Ramos (cell line): ENCODE results near the gene ISM2.

Experiments
- in situ Hi-C: fragments of 300-500 bp; cut with MboI; formaldehyde crosslinking; loops from one replicate; pipeline ENCODE4 v1.14.3; 2022; ENCODE audit warnings: low sequenced_read_pairs; ENCODE audit not compliant: unreplicated experiment

Gene ISM2

GRCh38 chr14:77470224-77470870 lies 28.3 kb downstream of the ISM2 start:
- in situ Hi-C loops: no loop called here

DNA sequence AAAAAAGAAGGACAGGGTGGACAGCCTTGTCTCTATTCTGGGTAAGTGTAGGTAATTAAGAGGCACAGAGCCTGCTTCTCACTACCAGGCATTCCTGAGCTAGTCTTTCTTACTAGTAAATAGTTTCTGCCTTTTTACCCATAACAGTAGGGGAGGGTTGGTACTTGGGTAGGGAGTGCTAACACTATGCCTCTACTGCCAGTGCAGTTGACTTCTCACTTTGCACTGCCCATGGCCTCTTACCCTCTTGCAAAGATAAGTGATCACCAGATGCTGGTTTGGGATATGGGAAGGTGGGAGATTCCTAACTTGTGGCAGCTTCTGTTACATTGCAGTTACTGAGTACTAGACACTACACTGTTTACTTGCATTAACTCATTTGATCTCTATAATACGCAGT lies 29.1 kb downstream of the ISM2 start:
- in situ Hi-C loops: loop anchor here (10.0 kb wide), 1 partner anchor 245 kb away; no protein-coding TSS in a partner anchor

DNA sequence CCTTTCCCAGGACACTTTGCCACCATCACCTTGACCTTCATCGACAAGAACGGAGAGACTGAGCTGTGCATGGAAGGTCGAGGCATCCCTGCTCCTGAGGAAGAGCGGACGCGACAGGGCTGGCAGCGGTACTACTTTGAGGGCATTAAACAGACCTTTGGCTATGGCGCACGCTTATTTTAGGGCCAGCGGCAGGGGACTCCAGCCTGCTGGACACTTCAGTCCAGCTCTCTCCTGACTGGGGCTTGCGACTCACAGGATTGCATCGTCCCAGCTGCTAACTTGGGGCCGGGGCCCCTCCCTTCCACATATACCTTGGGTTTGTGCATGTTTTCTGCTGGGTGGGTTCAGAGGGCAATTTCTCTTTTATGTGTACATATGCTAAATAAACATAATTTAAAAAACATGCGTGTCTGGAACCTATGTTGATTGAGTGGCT lies 29.5 kb downstream of the ISM2 start:
- in situ Hi-C loops: loop anchor here (10.0 kb wide), 1 partner anchor 246 kb away; no protein-coding TSS in a partner anchor

DNA sequence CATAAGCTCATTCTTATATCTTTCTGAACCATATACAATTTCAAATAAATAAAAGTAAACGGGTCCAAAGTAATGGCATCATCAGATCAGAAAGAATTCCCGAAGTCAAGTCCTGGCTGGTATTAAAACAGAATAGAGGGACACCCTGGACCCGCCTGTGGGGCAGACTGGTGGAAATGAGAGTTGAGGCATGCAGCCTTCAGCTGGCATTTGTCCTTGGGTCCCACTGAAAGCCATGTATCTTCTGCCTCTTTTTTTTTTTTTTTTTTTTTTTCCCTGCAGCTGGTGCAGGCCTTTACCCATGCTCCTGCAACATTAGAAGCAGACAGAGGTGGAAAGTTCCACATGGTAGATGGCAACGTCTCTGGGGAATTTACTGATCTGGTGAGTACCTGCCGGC lies 30.8 kb downstream of the ISM2 start:
- in situ Hi-C loops: loop anchor here (10.0 kb wide), 1 partner anchor 247 kb away; no protein-coding TSS in a partner anchor

- in situ Hi-C loops: no loop called here
These were observed 39.4 kb downstream of the ISM2 start for GRCh38 chr14:77459072-77459723.

DNA sequence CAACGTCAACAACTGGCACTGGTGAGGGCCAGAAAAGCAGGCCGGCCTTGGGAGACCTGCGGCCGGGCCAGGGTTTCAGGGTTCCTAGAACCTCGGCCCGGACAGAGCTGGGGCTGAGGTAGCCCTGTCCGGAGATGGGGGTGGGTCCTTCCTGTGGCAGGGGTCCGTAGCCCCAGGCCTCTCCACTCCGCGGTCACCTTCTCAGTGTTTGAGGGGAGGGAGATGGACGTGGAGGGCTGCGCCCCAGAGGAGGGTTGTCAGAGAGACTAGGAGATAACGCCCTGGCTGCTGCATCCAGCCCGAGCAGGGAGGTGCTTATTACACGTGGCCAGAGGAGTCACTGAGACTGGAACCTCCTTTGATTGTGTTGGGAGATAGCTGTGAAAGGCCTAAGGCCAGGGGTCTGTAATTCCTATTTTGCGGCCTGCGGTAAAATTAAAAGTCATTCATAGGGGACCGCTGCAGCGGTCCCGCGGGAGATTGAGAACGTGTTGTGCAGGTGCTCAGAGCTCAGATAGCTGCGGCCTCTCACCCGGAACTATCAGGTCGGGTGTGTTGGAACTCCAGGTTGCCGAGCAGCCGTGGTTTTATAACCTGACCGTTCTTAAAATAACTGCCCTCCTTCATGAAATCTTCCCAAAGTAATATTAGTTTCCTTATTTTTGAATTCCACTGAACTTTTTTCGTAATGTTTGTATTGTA lies 40.2 kb downstream of the ISM2 start:
- in situ Hi-C loops: no loop called here

DNA sequence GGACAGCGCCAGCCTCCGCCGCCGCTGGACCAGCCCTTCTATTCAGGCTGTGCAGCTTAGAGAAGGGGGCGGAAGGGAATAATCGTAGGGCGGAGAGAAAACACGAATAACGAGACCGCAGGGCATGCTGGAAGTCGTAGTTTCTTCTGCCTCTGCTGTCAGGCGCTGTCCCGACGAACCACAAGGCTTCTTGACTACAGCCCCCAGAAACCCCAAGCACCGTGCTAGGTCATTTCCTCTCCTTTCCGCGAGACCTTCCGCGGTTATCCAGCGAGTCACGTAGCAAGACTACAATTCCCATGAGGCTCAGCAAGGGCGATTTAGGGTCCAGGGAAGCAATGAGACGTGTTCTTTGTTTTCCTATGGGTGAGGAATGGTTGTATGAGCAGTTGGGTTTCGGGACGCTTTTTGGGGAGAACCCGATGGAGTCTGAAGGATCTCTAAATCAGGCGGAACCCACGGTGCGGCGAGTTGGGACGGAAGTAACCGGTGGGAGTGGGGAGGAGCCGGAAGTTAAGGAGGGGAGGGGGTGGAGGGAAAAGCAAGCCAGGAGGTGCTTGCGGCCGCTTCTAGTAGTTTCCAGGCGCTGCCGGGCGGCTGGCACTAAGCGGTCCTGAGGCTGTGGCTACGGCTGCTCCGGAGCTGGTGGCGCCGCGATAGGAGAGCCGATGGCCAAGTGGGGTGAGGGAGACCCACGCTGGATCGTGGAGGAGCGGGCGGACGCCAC lies 40.9 kb downstream of the ISM2 start, which contains the start of the genes AHSA1 and VIPAS39:
AHSA1 (plus strand) TSS at position 572 of the 727 bp plus-strand sequence; CDS start at position 669, 97 bp downstream.
VIPAS39 (minus strand) TSS at position 80 of the 727 bp plus-strand sequence. CDS start 3,499 bp downstream, outside the sequence.
- in situ Hi-C loops: no loop called here

GRCh38 chr14:77457115-77457521 lies 41.5 kb downstream of the ISM2 start:
- in situ Hi-C loops: no loop called here

- in situ Hi-C loops: no loop called here
These were observed 42.5 kb downstream of the ISM2 start for GRCh38 chr14:77455966-77456640.

DNA sequence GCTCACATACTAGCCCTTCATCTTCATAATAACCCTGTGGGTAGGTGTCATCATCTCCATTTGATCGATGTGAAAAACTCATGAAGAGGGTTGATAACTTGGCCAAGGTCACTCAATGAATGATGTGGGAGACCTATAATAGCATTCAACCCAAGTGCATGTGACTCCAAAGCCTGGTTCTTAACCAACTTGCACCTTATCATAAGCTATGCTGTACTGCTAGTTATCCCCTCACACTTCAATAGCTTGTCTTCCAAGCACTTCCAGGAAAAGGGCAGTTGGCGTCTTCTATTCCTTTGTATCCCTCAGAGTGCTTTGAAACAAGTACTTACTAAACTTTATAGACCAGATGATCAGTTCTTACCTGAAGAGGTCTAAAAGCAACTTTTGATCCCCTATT lies 56.4 kb downstream of the ISM2 start:
- in situ Hi-C loops: no loop called here

DNA sequence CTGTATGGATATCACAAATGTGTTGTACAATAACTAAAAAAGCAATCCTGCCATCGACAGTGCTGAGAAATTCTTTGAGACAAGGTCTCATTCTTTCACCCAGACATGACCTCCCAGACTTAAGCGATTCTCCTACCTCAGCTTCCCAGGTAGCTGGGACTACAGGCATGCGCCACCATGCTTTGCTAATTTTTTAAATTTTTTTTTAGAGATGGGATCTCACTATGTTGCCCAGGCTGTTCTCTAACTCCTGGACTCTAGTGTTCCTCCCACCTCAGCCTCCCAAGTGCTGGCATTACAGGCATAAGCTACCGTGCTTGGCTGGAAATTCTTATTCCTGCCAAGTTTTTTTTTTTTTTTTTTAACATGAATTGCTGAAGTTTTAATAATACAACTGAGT lies 58.8 kb downstream of the ISM2 start:
- in situ Hi-C loops: no loop called here

GRCh38 chr14:77438596-77438995 lies 60.0 kb downstream of the ISM2 start:
- in situ Hi-C loops: no loop called here

DNA sequence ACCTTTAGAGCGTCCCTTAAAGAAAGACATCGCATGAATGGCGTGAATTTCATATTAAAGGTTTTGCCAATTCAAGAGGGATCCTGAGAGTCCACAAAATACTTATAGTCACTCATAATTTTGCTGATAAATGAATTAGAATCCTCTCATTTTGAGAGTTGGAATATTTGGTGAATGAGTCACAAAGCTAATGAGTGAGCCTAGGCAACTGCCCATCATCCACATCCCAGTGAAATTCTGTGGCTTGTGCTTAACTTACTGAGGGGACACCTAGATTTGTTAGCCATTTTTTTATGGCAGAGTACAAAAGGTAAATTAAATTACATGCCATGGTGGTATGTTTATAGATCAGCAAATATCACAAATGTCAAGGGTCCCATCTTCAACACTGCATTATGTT lies 62.6 kb downstream of the ISM2 start:
- in situ Hi-C loops: no loop called here

GRCh38 chr14:77426396-77426795 lies 72.2 kb downstream of the ISM2 start:
- in situ Hi-C loops: no loop called here

DNA sequence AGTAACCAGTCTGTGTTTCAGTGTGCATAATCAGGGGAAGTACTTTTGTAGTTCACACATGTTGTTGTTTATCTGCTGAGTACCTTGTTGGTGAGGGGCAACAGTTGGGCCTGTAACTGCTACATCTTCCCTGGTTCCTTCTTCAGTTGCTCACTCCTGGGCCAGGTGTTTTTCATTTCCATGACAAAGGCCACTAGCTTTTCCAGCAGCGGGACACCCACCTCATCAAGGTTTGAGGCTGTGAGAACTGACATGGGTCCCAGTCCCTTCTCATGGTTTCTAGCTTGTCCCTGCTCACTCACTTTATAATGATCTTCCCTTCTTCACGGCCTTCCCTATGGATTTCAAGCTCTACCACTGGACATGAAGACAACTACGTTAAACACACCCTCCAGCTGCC lies 73.8 kb downstream of the ISM2 start:
- in situ Hi-C loops: no loop called here
